Uterus (tissue), 4 donors: ENCODE data around the gene PLP2. TPM values are rescaled to one million over a fixed set of nuclear protein-coding genes. Genes with fewer than 3 reads are reported as not detected.

ENCODE experiments used
- DNase-seq, 2 donors: peaks; one replicate each; pipeline ENCODE4 v3.0.0-alpha.2; 2019 to 2020
- H3K27ac ChIP-seq, 2 donors: fragments of 200-600 bp; sonication (generic); 1 replicate in 1 of 2; 2 replicates in 1 of 2; pipeline ENCODE4 v1.5.1; 2016 to 2018
- H3K27me3 ChIP-seq, 2 donors: fragments of 200-600 bp; sonication (generic); one replicate each; pipeline ENCODE4 v1.5.1; 2018 to 2019; ENCODE audit warnings: control low read depth in 1 of 2
- H3K36me3 ChIP-seq, 2 donors: fragments of 200-600 bp; sonication (generic); one replicate each; pipeline ENCODE4 v1.5.1; 2019; ENCODE audit warnings: control low read depth in 1 of 2
- H3K4me1 ChIP-seq, 2 donors: fragments of 200-600 bp; sonication (generic); one replicate each; pipeline ENCODE4 v1.5.1; 2018 to 2019; ENCODE audit warnings: control low read depth in 1 of 2
- H3K4me3 ChIP-seq, 2 donors: fragments of 200-600 bp; sonication (generic); 1 replicate in 1 of 2; 2 replicates in 1 of 2; pipeline ENCODE4 v1.5.1; 2018 to 2019; ENCODE audit warnings: mild to moderate bottlenecking in 1 of 2
- H3K9me3 ChIP-seq, 2 donors: fragments of 200-600 bp; sonication (generic); one replicate each; pipeline ENCODE4 v1.5.1; 2019; ENCODE audit warnings: control low read depth in 1 of 2
- POLR2A ChIP-seq, 2 donors: fragments of 450-650 bp; IDR thresholded peaks; one replicate each; pipeline ENCODE4 v1.6.1; 2016; ENCODE audit warnings: antibody characterized with exemption in 2 of 2, mild to moderate bottlenecking in 1 of 2, moderate library complexity in 1 of 2
- intact Hi-C: fragments of 100-400 bp; cut with DNase I; formaldehyde crosslinking; loops from one replicate; pipeline ENCODE4 v1.15.1; 2023; ENCODE audit warnings: low total_unique reads
- total RNA-seq, 4 donors: library from RNA; depleted of rRNA in 3 of 4; stranded (reverse); fragments of >200 nt in 3 of 4; gene quantifications; one replicate each; pipeline versions ENCODE4 v1.1.0 to v1.2.4, GENCODE V29; 2014 to 2023
- TF ChIP-seq, protein P1 (sequence below), 4 experiments: fragments of 200-600 bp in 2 of 4; fragments of 450-650 bp in 2 of 4; sonication (generic) in 2 of 4; IDR thresholded peaks; one replicate each; pipeline ENCODE4 v1.5.1; 2016 to 2019; ENCODE audit warnings: antibody characterized with exemption in 4 of 4, mild to moderate bottlenecking in 2 of 4, moderate library complexity in 1 of 4
- donor health status: DM: yes; HTN: yes; CAD: no.

PLP2 gene
- total RNA-seq, 4 donors from 2014 or later = 2.6 to 171 (median 23.3) TPM

DNA sequence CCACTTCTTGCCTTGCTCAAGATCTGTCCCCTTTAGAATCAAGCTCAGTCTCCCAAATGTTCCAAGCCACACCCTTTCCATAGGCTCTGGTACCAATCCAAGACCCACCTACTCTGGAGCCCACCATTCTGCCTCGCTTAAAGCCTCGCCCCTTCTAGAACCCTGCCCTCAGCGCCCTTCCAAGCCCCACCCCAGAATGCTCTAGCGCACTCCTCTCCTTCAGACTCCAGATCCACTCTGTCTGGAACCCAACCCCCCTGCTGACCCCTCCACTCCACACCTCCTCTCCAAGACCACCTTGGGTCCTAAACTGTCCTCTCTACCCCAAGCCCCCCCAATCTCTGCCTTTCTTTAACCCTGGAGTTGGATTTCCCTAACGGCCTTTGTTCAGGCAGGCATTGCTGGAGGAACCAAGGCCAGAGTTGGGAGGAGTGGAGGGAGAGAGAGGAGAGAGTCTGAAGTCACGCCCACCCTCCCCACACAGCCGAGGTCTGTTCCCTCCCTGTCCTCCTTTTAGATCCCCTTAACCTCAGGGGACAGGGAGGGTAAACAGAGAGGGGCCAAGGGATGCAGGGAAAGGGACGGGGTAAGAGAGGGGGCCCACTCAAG lies 16.9 kb downstream of the PLP2 start:
- no peaks in the 10 kb centered on the region for H3K4me1 ChIP-seq
- TF ChIP-seq POLR2A (IDR thresholded peaks at IDR 0.05) = no peak
- no peak overlapping the region for H3K4me3 ChIP-seq
- intact Hi-C loops = no loop called here
- H3K27me3 ChIP-seq = no peaks in the 10 kb centered on the region
- no peaks in the 10 kb centered on the region for H3K36me3 ChIP-seq
- H3K27ac ChIP-seq = no peak overlapping the region
- no peaks in the 10 kb centered on the region for H3K9me3 ChIP-seq
- no peak for DNase-seq

DNA sequence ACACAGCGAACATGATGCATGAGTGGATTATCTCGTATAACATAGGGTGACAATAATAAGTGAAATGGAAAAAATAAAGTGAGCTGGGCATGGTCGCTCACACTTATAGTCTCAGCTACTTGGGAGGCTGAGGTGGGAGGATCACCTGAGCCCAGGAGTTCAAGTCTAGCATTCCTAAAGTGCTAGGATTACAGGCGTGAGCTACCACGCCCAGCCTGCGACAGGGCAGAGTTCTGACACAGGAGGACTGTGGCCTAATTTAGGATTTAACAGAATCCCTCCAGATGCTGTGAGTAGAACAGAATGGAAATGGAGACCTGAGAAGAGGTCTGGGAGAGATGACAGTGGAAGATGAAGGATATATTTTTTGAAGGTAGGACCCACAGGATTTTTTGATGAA lies 17.9 kb downstream of the PLP2 start:
- TF ChIP-seq, protein P1, sequence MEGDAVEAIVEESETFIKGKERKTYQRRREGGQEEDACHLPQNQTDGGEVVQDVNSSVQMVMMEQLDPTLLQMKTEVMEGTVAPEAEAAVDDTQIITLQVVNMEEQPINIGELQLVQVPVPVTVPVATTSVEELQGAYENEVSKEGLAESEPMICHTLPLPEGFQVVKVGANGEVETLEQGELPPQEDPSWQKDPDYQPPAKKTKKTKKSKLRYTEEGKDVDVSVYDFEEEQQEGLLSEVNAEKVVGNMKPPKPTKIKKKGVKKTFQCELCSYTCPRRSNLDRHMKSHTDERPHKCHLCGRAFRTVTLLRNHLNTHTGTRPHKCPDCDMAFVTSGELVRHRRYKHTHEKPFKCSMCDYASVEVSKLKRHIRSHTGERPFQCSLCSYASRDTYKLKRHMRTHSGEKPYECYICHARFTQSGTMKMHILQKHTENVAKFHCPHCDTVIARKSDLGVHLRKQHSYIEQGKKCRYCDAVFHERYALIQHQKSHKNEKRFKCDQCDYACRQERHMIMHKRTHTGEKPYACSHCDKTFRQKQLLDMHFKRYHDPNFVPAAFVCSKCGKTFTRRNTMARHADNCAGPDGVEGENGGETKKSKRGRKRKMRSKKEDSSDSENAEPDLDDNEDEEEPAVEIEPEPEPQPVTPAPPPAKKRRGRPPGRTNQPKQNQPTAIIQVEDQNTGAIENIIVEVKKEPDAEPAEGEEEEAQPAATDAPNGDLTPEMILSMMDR (IDR thresholded peaks at IDR 0.05) = no peak
- no peak for TF ChIP-seq POLR2A (IDR thresholded peaks at IDR 0.05)
- Histone ChIP-seq H3K9me3 (no peaks in the 10 kb centered on the region), H3K27me3 (no peaks in the 10 kb centered on the region), H3K36me3 (no peaks in the 10 kb centered on the region), H3K4me1 (no peaks in the 10 kb centered on the region), H3K4me3 (no peak overlapping the region), H3K27ac (peak overlapping the region; percentile 78 to 88)
- intact Hi-C loops = no loop called here
- DNase-seq = no peak

DNA sequence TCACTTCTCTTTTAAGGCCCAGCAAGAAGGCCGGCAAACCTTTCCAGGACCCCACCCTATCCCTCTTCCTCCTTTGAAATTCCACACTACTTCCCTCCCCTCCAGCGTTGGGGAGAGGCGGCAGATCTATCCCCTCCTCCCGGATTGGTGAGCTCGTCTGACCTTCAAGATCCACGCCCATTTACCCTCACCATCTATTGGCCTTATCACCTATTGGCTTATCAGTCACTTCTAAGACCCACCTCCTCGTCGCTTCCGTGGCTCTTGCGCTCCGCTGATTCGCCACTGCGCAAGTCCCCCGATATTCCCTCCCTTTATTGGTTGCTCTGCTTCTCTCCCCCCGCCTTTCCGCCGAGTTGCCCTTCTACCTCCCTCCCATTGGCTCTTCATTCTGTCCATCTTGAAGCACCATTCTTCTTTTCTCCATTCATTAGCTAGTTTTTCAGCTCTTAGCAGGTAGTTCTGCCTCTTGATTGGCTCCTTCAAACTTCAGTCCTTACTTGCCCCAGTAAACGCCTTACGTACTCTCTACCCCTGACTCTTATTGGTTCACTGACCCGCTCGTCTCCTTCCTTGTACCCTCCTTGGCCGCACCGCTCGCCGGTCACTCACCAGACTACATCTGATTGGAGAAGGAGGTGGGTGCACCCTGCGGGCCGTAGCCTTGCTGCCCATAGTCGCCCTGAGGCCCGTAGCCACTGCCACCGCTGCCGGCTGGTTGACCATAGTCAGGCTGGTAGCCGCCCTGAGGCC lies 19.3 kb downstream of the PLP2 start:
- Histone ChIP-seq H3K27ac (peak overlapping the region; percentile 86 to 92), H3K9me3 (no peaks in the 10 kb centered on the region), H3K4me3 (peak overlapping the region; percentile 65 to 68), H3K36me3 (no peaks in the 10 kb centered on the region), H3K27me3 (no peaks in the 10 kb centered on the region), H3K4me1 (no peaks in the 10 kb centered on the region)
- peak; percentile 72 to 77 for TF ChIP-seq POLR2A (IDR thresholded peaks at IDR 0.05)
- TF ChIP-seq, protein P1 (IDR thresholded peaks at IDR 0.05) = no peak
- DNase-seq = peak; percentile 85 to 95
- intact Hi-C loops = no loop called here

DNA sequence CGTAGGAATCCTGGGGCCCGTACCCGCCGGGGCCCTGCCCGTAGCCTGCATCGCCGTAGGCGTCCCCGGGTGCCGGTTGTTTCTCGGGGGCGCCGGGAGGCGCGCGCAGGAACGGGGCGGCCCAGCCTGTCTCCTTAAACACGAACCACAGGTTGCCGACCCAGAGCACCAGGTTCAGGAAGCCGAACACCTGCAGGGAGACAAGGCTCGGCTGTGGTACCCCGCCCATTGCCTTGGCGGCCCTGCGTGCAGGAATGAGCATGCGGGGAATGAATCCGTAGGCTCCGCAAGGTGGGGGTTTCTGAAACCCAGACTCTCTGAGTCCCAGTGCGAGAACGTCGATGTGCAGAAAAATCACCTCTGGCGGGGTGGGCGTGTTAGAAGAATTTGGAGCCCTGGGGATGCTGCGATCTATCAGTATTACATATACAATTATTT lies 19.9 kb downstream of the PLP2 start:
- Histone ChIP-seq H3K9me3 (no peaks in the 10 kb centered on the region), H3K27ac (peak overlapping the region; percentile 86 to 92), H3K36me3 (no peaks in the 10 kb centered on the region), H3K4me3 (peak overlapping the region; percentile 65 to 68), H3K4me1 (no peaks in the 10 kb centered on the region), H3K27me3 (no peaks in the 10 kb centered on the region)
- no peak for DNase-seq
- intact Hi-C loops = no loop called here
- TF ChIP-seq, protein P1 (IDR thresholded peaks at IDR 0.05) = no peak
- no peak for TF ChIP-seq POLR2A (IDR thresholded peaks at IDR 0.05)

DNA sequence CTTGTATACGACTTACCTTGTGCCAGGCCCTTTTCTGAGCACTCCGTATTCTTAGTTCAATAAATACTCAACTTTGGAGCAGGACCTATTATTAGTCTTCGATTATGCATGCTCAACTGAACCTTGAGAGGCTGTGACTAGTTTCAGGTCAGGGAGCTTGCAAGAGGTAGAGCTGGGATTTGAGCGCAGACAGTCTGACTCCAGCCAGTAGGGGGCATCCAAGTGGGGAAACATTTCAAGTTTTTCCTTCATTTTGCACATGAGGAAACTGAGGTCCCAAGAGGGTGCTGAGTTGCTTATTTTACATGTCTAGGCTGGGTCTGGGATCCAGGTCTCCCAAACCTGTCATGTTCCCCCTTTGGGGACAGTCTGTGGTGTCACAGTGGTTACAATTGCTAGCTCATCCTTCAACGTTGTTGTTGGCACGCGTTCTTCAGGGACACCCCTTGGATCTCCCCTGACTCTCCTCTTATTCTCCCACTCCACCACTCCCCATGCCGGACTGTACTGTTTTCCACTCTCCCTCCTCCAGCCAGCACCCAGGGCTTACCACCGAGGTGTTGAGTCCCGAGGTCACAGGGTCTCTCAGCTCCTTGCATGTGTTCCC lies 21.1 kb downstream of the PLP2 start:
- no peaks in the 10 kb centered on the region for H3K9me3 ChIP-seq
- H3K27ac ChIP-seq = no peak overlapping the region
- TF ChIP-seq, protein P1 (IDR thresholded peaks at IDR 0.05) = peak in 3 of 4 experiments; percentile 25 to 36 (median 32)
- no peak for TF ChIP-seq POLR2A (IDR thresholded peaks at IDR 0.05)
- H3K4me1 ChIP-seq = no peaks in the 10 kb centered on the region
- H3K27me3 ChIP-seq = no peaks in the 10 kb centered on the region
- no peak overlapping the region for H3K4me3 ChIP-seq
- intact Hi-C loops = no loop called here
- H3K36me3 ChIP-seq = no peaks in the 10 kb centered on the region
- no peak for DNase-seq
